Ishikawa (cell line): Measurements from ENCODE around the gene DPH6.

ENCODE experiments used
- CEBPB ChIP-seq: IDR thresholded peaks from 2 replicates; pipeline ENCODE4 v1.6.1; 2012
- CREB1 ChIP-seq: IDR thresholded peaks from 2 replicates; pipeline ENCODE4 v1.6.1; 2012; ENCODE audit warnings: low read depth
- EGR1 ChIP-seq: IDR thresholded peaks from 2 replicates; pipeline ENCODE4 v1.6.1; 2012
- EP300 ChIP-seq: IDR thresholded peaks from 2 replicates; pipeline ENCODE4 v1.6.1; 2012; ENCODE audit warnings: borderline replicate concordance
- FOXM1 ChIP-seq: IDR thresholded peaks from 2 replicates; pipeline ENCODE4 v1.6.1; 2012; ENCODE audit warnings: low read depth, borderline replicate concordance
- NFIC ChIP-seq: IDR thresholded peaks from 2 replicates; pipeline ENCODE4 v1.6.1; 2012
- RAD21 ChIP-seq: IDR thresholded peaks from 2 replicates; pipeline ENCODE4 v1.6.1; 2012; ENCODE audit warnings: low read depth
- TAF1 ChIP-seq: IDR thresholded peaks from 2 replicates; pipeline ENCODE4 v1.6.1; 2012; ENCODE audit warnings: low read depth, mild to moderate bottlenecking
- TCF12 ChIP-seq: IDR thresholded peaks from 2 replicates; pipeline ENCODE4 v1.6.1; 2012; ENCODE audit warnings: low read depth
- TEAD4 ChIP-seq: IDR thresholded peaks from 2 replicates; pipeline ENCODE4 v1.6.1; 2012
- YY1 ChIP-seq: IDR thresholded peaks from 2 replicates; pipeline ENCODE4 v1.6.1; 2012; ENCODE audit warnings: low read depth
- ZBTB7A ChIP-seq: IDR thresholded peaks from 2 replicates; pipeline ENCODE4 v1.6.1; 2012; ENCODE audit warnings: low read depth
- TF ChIP-seq, protein P1 (sequence below): IDR thresholded peaks from 2 replicates; pipeline ENCODE4 v1.6.1; 2012; ENCODE audit warnings: low read depth, mild to moderate bottlenecking
- TF ChIP-seq, protein P2 (sequence below): IDR thresholded peaks from 2 replicates; pipeline ENCODE4 v1.6.1; 2012
- TF ChIP-seq, protein P3 (sequence below): IDR thresholded peaks from 2 replicates; pipeline ENCODE4 v1.6.1; 2012

The DPH6 gene

DNA sequence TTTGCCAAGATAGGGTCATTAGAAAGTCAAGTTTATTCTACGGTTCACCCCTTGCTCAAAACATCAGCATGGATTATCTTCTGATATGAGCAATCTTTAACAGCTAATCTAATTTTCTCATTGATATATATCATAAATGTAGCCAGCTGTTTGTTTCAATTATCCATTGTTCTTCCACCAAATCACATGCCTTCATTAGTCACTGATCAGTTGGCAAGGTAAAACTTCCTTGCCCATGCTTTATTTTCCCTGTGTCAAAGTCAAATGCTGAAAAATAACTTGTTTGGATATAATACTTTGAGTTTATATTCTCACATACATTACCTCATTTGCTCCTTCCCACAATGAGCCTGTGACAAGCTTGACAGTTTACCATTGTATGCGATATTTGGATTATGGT is 60.6 kb downstream of the DPH6 start:
- TF ChIP-seq CEBPB = no peak
- TF ChIP-seq TAF1 = no peak
- no peak for TF ChIP-seq ZBTB7A
- TF ChIP-seq YY1 = no peak
- TF ChIP-seq TEAD4 = no peak
- TF ChIP-seq EP300 = no peak
- TF ChIP-seq, protein P1, sequence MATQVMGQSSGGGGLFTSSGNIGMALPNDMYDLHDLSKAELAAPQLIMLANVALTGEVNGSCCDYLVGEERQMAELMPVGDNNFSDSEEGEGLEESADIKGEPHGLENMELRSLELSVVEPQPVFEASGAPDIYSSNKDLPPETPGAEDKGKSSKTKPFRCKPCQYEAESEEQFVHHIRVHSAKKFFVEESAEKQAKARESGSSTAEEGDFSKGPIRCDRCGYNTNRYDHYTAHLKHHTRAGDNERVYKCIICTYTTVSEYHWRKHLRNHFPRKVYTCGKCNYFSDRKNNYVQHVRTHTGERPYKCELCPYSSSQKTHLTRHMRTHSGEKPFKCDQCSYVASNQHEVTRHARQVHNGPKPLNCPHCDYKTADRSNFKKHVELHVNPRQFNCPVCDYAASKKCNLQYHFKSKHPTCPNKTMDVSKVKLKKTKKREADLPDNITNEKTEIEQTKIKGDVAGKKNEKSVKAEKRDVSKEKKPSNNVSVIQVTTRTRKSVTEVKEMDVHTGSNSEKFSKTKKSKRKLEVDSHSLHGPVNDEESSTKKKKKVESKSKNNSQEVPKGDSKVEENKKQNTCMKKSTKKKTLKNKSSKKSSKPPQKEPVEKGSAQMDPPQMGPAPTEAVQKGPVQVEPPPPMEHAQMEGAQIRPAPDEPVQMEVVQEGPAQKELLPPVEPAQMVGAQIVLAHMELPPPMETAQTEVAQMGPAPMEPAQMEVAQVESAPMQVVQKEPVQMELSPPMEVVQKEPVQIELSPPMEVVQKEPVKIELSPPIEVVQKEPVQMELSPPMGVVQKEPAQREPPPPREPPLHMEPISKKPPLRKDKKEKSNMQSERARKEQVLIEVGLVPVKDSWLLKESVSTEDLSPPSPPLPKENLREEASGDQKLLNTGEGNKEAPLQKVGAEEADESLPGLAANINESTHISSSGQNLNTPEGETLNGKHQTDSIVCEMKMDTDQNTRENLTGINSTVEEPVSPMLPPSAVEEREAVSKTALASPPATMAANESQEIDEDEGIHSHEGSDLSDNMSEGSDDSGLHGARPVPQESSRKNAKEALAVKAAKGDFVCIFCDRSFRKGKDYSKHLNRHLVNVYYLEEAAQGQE = no peak
- no peak for TF ChIP-seq TCF12
- no peak for TF ChIP-seq NFIC
- no peak for TF ChIP-seq CREB1

DNA sequence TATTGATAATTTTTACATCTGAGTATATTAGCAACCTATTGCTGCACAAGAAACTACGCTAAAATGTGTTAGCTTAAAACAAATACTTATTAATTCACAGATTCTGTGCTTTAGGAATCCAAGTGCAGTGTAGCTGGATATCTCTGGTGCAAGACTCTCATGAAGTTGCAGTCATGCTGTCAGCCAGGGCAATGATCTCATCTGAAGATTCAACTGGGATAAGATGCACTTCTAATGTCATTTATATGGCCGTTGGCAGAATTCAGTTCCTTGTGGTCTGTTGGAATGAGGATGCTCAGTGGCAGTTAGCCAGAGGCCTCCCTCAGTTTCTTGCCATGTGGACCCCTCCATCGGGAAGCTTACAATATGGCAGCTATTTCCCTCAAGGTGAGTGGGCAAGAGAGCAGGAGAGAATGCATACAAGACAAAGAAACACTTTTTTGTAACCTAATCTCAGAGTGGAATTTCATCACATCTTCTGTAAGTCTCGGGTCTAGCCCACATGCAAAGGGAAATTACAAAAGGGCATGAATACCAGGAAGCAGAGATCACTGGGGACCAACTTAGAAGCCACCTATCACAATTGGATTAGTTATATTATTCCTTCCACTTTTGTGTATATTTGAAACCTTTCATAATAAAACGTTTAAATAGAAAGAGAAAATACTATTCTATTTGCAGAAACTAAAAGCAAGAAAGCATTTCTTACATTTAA is 61.6 kb downstream of the DPH6 start:
- TF ChIP-seq FOXM1 = no peak
- TF ChIP-seq CEBPB = no peak
- TF ChIP-seq EP300 = no peak
- no peak for TF ChIP-seq TCF12
- TF ChIP-seq YY1 = no peak
- TF ChIP-seq, protein P1 = no peak
- TF ChIP-seq, protein P2, sequence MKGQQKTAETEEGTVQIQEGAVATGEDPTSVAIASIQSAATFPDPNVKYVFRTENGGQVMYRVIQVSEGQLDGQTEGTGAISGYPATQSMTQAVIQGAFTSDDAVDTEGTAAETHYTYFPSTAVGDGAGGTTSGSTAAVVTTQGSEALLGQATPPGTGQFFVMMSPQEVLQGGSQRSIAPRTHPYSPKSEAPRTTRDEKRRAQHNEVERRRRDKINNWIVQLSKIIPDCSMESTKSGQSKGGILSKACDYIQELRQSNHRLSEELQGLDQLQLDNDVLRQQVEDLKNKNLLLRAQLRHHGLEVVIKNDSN = no peak
- TF ChIP-seq NFIC = no peak
- no peak for TF ChIP-seq RAD21
- no peak for TF ChIP-seq CREB1
- TF ChIP-seq, protein P3, sequence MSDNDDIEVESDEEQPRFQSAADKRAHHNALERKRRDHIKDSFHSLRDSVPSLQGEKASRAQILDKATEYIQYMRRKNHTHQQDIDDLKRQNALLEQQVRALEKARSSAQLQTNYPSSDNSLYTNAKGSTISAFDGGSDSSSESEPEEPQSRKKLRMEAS = no peak
- TF ChIP-seq TAF1 = no peak
- no peak for TF ChIP-seq ZBTB7A
- no peak for TF ChIP-seq TEAD4
- no peak for TF ChIP-seq EGR1

DNA sequence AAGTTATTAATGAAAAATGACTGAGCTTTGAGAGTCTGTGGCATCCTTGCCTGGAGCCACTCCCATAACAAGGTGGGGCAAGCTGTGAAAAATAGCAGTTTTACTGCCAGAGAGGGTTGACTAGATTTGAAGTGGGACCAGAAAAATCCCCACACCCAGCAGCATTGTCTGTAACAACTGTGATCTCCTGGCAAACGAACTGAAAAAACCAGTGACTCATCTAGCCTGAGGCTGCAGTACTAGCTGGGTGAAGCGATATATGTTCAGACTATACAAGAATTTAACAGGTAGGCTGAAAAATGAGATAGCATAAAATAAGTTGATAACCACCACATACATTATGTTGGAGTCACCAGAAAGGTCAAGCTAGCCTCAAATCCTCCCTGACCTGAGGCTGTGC is 64.0 kb downstream of the DPH6 start:
- TF ChIP-seq, protein P3 = no peak
- TF ChIP-seq, protein P2 = no peak
- TF ChIP-seq TAF1 (no peak), YY1 (no peak), TCF12 (no peak), NFIC (no peak), RAD21 (no peak), EGR1 (no peak), FOXM1 (no peak), CREB1 (no peak), CEBPB (no peak), EP300 (no peak), TEAD4 (no peak), ZBTB7A (no peak)
- TF ChIP-seq, protein P1 = no peak

DNA sequence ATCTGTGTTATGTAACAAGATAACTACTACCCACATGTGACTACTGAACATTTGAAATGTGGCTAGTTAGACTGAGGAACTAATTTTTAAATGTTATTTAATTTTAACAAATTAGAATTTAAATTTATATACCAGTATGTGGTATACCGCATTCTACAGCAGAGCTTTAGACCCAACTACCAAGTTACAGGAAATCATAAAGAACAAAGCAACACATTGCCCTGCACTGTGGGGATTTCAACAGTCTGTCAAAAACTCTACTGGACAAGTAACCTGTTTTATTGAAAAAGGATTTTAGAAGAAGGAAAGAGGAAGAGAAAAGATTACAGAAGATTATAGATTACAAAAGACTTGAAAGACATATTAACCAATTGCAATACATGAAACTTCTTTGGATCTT is 64.9 kb downstream of the DPH6 start:
- TF ChIP-seq, protein P1 = no peak
- TF ChIP-seq NFIC (no peak), TAF1 (no peak), CREB1 (no peak)
